HepG2 (cell line): ENCODE data around the gene PDPK1. TPM values are rescaled to one million over a fixed set of nuclear protein-coding genes. Genes with fewer than 3 reads are reported as not detected.

Experiments used
- ARHGAP35 ChIP-seq: sonication (generic); formaldehyde crosslinking; IDR thresholded peaks from 2 replicates; pipeline ENCODE4 v1.9.0; 2022; ENCODE audit warnings: mild to moderate bottlenecking, inconsistent platforms, moderate library complexity, missing genetic modification reagents, borderline replicate concordance
- ETS1 ChIP-seq: sonication (generic); formaldehyde crosslinking; IDR thresholded peaks from 2 replicates; pipeline ENCODE4 v1.4.0; 2020; ENCODE audit warnings: missing genetic modification reagents
- HDAC6 ChIP-seq: fragments of 200-600 bp; sonication (generic); IDR thresholded peaks from 2 replicates; pipeline ENCODE4 v1.7.0; 2017; ENCODE audit warnings: mild to moderate bottlenecking, antibody characterized with exemption, low read length, low read depth
- JDP2 ChIP-seq: sonication (generic); formaldehyde crosslinking; IDR thresholded peaks from 2 replicates; pipeline ENCODE4 v1.8.1; 2022; ENCODE audit warnings: missing genetic modification reagents, borderline replicate concordance
- LBX2 ChIP-seq: sonication (generic); formaldehyde crosslinking; IDR thresholded peaks from 2 replicates; pipeline ENCODE4 v1.5.0; 2020; ENCODE audit warnings: missing genetic modification reagents, mild to moderate bottlenecking, borderline replicate concordance
- MXD3 ChIP-seq: IDR thresholded peaks from 2 replicates; pipeline ENCODE4 v1.6.1; 2016; ENCODE audit warnings: mild to moderate bottlenecking, missing biosample characterization, missing genetic modification reagents
- NFKBIZ ChIP-seq: IDR thresholded peaks from 2 replicates; pipeline ENCODE4 v1.6.1; 2018; ENCODE audit warnings: missing genetic modification reagents, missing compliant biosample characterization
- POGK ChIP-seq: sonication (generic); formaldehyde crosslinking; conservative IDR thresholded peaks from 2 replicates; pipeline ENCODE4 v1.8.0; 2022; ENCODE audit warnings: mild to moderate bottlenecking, moderate library complexity, missing genetic modification reagents
- PREB ChIP-seq: sonication (generic); formaldehyde crosslinking; IDR thresholded peaks from 2 replicates; pipeline ENCODE4 v1.4.0; 2020; ENCODE audit warnings: missing genetic modification reagents
- RAD21 ChIP-seq: fragments of 450-650 bp; formaldehyde crosslinking; IDR thresholded peaks from 2 replicates; pipeline ENCODE4 v1.5.0; 2020; ENCODE audit warnings: mild to moderate bottlenecking
- RFXAP ChIP-seq: sonication (generic); formaldehyde crosslinking; IDR thresholded peaks from 2 replicates; pipeline ENCODE4 v1.4.0; 2020; ENCODE audit warnings: missing genetic modification reagents, borderline replicate concordance
- TEF ChIP-seq: sonication (generic); formaldehyde crosslinking; IDR thresholded peaks from 2 replicates; pipeline ENCODE4 v1.5.0; 2020; ENCODE audit warnings: missing genetic modification reagents
- TGIF2 ChIP-seq: IDR thresholded peaks from 2 replicates; pipeline ENCODE4 v1.6.1; 2016; ENCODE audit warnings: control low read depth, missing compliant biosample characterization
- ZBTB42 ChIP-seq: sonication (generic); formaldehyde crosslinking; IDR thresholded peaks from 2 replicates; pipeline ENCODE4 v1.5.0; 2020; ENCODE audit warnings: mild to moderate bottlenecking, missing genetic modification reagents
- ZBTB49 ChIP-seq: sonication (generic); formaldehyde crosslinking; IDR thresholded peaks from 2 replicates; pipeline ENCODE4 v1.4.0; 2020; ENCODE audit warnings: missing genetic modification reagents, borderline replicate concordance
- ZNF414 ChIP-seq: sonication (generic); formaldehyde crosslinking; IDR thresholded peaks from 2 replicates; pipeline ENCODE4 v1.5.0; 2020; ENCODE audit warnings: missing genetic modification reagents
- ZNF703 ChIP-seq: sonication (generic); formaldehyde crosslinking; IDR thresholded peaks from 2 replicates; pipeline ENCODE4 v1.5.1; 2020; ENCODE audit warnings: missing genetic modification reagents, mild to moderate bottlenecking, moderate library complexity, borderline replicate concordance
- polyA plus RNA-seq, 8 experiments: library from polyadenylated mRNA; depleted of rRNA in 3 of 8; stranded (reverse) in 7 of 8; unstranded in 1 of 8; fragments of >200 nt; fragmentation: Illumina TruSeq in 4 of 8; extraction: Trizol in 4 of 8; gene quantifications; 2 replicates each; pipeline versions ENCODE4 v1.2.1 to v1.2.3, GENCODE V29; 2011 to 2016; ENCODE audit warnings: low read depth in 4 of 8, missing spikeins in 1 of 8, mixed read lengths in 1 of 8; ENCODE audit not compliant: insufficient read depth in 1 of 8
- total RNA-seq, 5 experiments: library from RNA; depleted of rRNA; stranded (reverse); fragments of >200 nt; fragmentation: Illumina TruSeq; extraction: Trizol; gene quantifications; 2 replicates each; pipeline ENCODE4 v1.2.3, GENCODE V29; 2016; ENCODE audit warnings: low read depth in 1 of 5
- TF ChIP-seq, protein P1 (sequence below): sonication (generic); formaldehyde crosslinking; IDR thresholded peaks from 2 replicates; pipeline ENCODE4 v1.4.0; 2020; ENCODE audit warnings: missing genetic modification reagents, low read depth, mild to moderate bottlenecking, borderline replicate concordance

The PDPK1 gene
- total and polyA plus RNA-seq, 2 of the 13 experiments (the other 11 are each of a cell fraction or from before 2014, with no cell fraction given): 59.6 to 129 TPM

- TF ChIP-seq ZNF414 (CRISPR knock-in tag) (0 out of 2 replicates have a peak, but pooled peaks have one; percentile 63), ZBTB42 (CRISPR knock-in tag) (0 out of 2 replicates have a peak, but pooled peaks have one; percentile 38), LBX2 (CRISPR knock-in tag) (no peak), PREB (CRISPR knock-in tag) (no peak), ARHGAP35 (no peak), TEF (no peak), NFKBIZ (CRISPR knock-in tag) (no peak), ZBTB49 (CRISPR knock-in tag) (no peak), RAD21 (CRISPR knock-in tag) (peak; percentile 98), ETS1 (CRISPR knock-in tag) (no peak), JDP2 (CRISPR knock-in tag) (no peak), POGK (CRISPR knock-in tag) (no peak), MXD3 (CRISPR knock-in tag) (no peak), HDAC6 (no peak), TGIF2 (CRISPR knock-in tag) (no peak), ZNF703 (no peak), RFXAP (CRISPR knock-in tag) (no peak; the same call in 1 of the 2 replicates)
- TF ChIP-seq, protein P1, sequence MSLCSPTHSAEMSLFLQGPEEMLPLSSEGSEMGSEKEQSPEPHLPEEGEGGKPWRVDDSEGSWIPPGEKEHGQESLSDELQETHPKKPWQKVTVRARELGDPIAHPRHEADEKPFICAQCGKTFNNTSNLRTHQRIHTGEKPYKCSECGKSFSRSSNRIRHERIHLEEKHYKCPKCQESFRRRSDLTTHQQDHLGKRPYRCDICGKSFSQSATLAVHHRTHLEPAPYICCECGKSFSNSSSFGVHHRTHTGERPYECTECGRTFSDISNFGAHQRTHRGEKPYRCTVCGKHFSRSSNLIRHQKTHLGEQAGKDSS (CRISPR knock-in tag): no peak
Observed at GRCh38 chr16:2500918-2501750, 36.7 kb upstream of the PDPK1 start (continued).
